K562 (cell line): ENCODE measurements around the gene GMIP. TPM values are rescaled to one million over a fixed set of nuclear protein-coding genes. Genes with fewer than 3 reads are reported as not detected.

Source experiments
- ATAC-seq: fragments of 200-7000 bp; cut with Tn5 transposase; 3 replicates; pipeline ENCODE4 v1.9.1; 2020; ENCODE audit warnings: moderate library complexity
- BruUV-seq: library from RNA; stranded (reverse); fragments of 400-500 nt; replicated peaks from 2 replicates; lab custom pipeline; 2021; lab: Mats Ljungman, UMichigan
- CTCF ChIA-PET: fragments of 300-600 bp; formaldehyde crosslinking; extraction: SDS; loops from one replicate; lab custom pipeline; 2021; ENCODE audit warnings: low intra/inter-chr PET ratio; lab: Yijun Ruan, JAX
- POLR2A ChIA-PET: fragments of 300-600, 350-650 bp; sonication (Branson Sonifier 250); formaldehyde crosslinking; extraction: SDS; loops from one replicate; lab custom pipeline; 2021; ENCODE audit warnings: antibody characterized with exemption, inconsistent platforms; lab: Yijun Ruan, JAX
- DNase-seq, 4 experiments: peaks; one replicate each; pipeline versions ENCODE4 v3.0.0 to v3.0.0-alpha.2; 2011 to 2018; ENCODE audit warnings: low spot score in 3 of 4, mixed read lengths in 3 of 4; ENCODE audit errors: extremely low read depth in 1 of 4
- FAIRE-seq: peaks from 2 replicates; lab custom pipeline; 2011; peaks lifted over from hg19 to GRCh38; lab: Jason Lieb, UNC
- H2AFZ ChIP-seq: 2 replicates; pipeline ENCODE4 v1.6.0; 2011; ENCODE audit warnings: low read depth, low read length, control low read depth, inconsistent platforms
- H3K27ac ChIP-seq: fragments of 200-600 bp; 3 replicates; pipeline ENCODE4 v1.8.0; 2011; ENCODE audit warnings: low read depth, mild to moderate bottlenecking, control low read depth, inconsistent platforms, low read length, moderate library complexity, mixed read lengths; ENCODE audit errors: extremely low read depth
- H3K27me3 ChIP-seq, 2 experiments: fragments of 300-600 bp in 1 of 2; 2 replicates in 1 of 2; 3 replicates in 1 of 2; pipeline versions ENCODE4 v1.6.0 to v1.8.0; 2011; ENCODE audit warnings: inconsistent platforms in 2 of 2, low read length in 2 of 2, mild to moderate bottlenecking in 1 of 2, mixed read lengths in 1 of 2, moderate library complexity in 1 of 2; ENCODE audit not compliant: control insufficient read depth in 2 of 2, insufficient read depth in 2 of 2
- H3K36me3 ChIP-seq: fragments of 300-600 bp; 3 replicates; pipeline ENCODE4 v1.8.0; 2011; ENCODE audit warnings: mild to moderate bottlenecking, low read length, inconsistent platforms; ENCODE audit not compliant: control insufficient read depth, insufficient read depth
- H3K4me1 ChIP-seq, 2 experiments: fragments of 200-600 bp in 1 of 2; replicated peaks in 1 of 2; 2 replicates in 1 of 2; 3 replicates in 1 of 2; pipeline versions ENCODE4 v1.5.1 to v1.8.0; 2011; ENCODE audit warnings: inconsistent platforms in 2 of 2, low read length in 2 of 2, mild to moderate bottlenecking in 1 of 2, mixed read lengths in 1 of 2, moderate library complexity in 1 of 2; ENCODE audit not compliant: control insufficient read depth in 2 of 2, insufficient read depth in 2 of 2
- H3K4me2 ChIP-seq: 2 replicates; pipeline ENCODE4 v1.6.1; 2011; ENCODE audit warnings: low read length, control low read depth, inconsistent platforms, mixed read lengths; ENCODE audit not compliant: insufficient read depth
- H3K4me3 ChIP-seq: fragments of 200-600 bp; sonication (generic), shearing (Covaris generic); 2 replicates; pipeline ENCODE4 v1.5.1; 2016; ENCODE audit warnings: control low read depth, inconsistent platforms
- H3K79me2 ChIP-seq: fragments of 200-600 bp; 3 replicates; pipeline ENCODE4 v1.8.0; 2011; ENCODE audit warnings: low read length, inconsistent platforms; ENCODE audit not compliant: control insufficient read depth, insufficient read depth
- H3K9ac ChIP-seq, 2 experiments: 2 replicates each; pipeline versions ENCODE4 v1.6.0 to v1.6.1; 2011; ENCODE audit warnings: low read depth in 2 of 2, low read length in 2 of 2, control low read depth in 1 of 2, inconsistent platforms in 1 of 2, mild to moderate bottlenecking in 1 of 2, mixed read lengths in 1 of 2; ENCODE audit not compliant: insufficient read depth in 1 of 2
- H3K9me1 ChIP-seq: one replicate; pipeline ENCODE4 v1.6.0; 2011; ENCODE audit warnings: inconsistent platforms, mild to moderate bottlenecking, low read length, moderate library complexity; ENCODE audit not compliant: control insufficient read depth, insufficient read depth
- H3K9me3 ChIP-seq: replicated peaks from 2 replicates; pipeline ENCODE4 v1.5.1; 2011; ENCODE audit warnings: low read depth, low read length, inconsistent platforms; ENCODE audit not compliant: control insufficient read depth, insufficient read depth
- H4K20me1 ChIP-seq: replicated peaks from 2 replicates; pipeline ENCODE4 v1.6.1; 2011; ENCODE audit warnings: low read length, inconsistent platforms, mixed read lengths; ENCODE audit not compliant: control insufficient read depth, insufficient read depth
- CHCHD3 ChIP-seq: fragments of 250-450 bp; sonication (Bioruptor Pico); IDR thresholded peaks from 2 replicates; pipeline ENCODE4 v2.1.2; 2022; ENCODE audit warnings: mild to moderate bottlenecking
- ETV1 ChIP-seq: fragments of 450-650 bp; conservative IDR thresholded peaks from 2 replicates; pipeline ENCODE4 v1.6.1; 2016; ENCODE audit warnings: missing genetic modification characterization, control low read depth, low read depth, missing compliant biosample characterization
- KLF13 ChIP-seq: fragments of 450-650 bp; IDR thresholded peaks from 2 replicates; pipeline ENCODE4 v1.6.1; 2016; ENCODE audit warnings: missing genetic modification characterization, low read depth, mild to moderate bottlenecking, missing compliant biosample characterization, moderate library complexity, borderline replicate concordance
- NCOR1 ChIP-seq: fragments of 450-650 bp; IDR thresholded peaks from 2 replicates; pipeline ENCODE4 v1.6.1; 2016; ENCODE audit warnings: mild to moderate bottlenecking, moderate library complexity
- PYGO2 ChIP-seq: fragments of 450-650 bp; IDR thresholded peaks from 2 replicates; pipeline ENCODE4 v1.6.1; 2016; ENCODE audit warnings: mild to moderate bottlenecking, missing genetic modification characterization, moderate library complexity, missing compliant biosample characterization
- TEAD2 ChIP-seq: fragments of 450-650 bp; IDR thresholded peaks from 2 replicates; pipeline ENCODE4 v1.6.1; 2016; ENCODE audit warnings: missing genetic modification characterization, control low read depth, missing compliant biosample characterization
- ZNF24 ChIP-seq: fragments of 450-650 bp; IDR thresholded peaks from 2 replicates; pipeline ENCODE4 v1.6.1; 2016
- ZNF444 ChIP-seq: fragments of 250-450 bp; sonication (Bioruptor Pico); IDR thresholded peaks from 2 replicates; pipeline ENCODE4 v1.4.0; 2020; ENCODE audit warnings: mild to moderate bottlenecking, moderate library complexity
- WGBS: fragments of 100-300 bp; shearing (Covaris generic); methylation state at CpG from one replicate; pipeline ENCODE4 v1.1.6; 2016; ENCODE audit warnings: low coverage, mixed read lengths; ENCODE audit not compliant: insufficient coverage; ENCODE audit errors: missing lambda C conversion rate; 5-methylcytosine and 5-hydroxymethylcytosine counted together
- in situ Hi-C: fragments of 300-500 bp; cut with MboI; formaldehyde crosslinking; loops from 4 replicates; pipeline ENCODE4 v1.15.0; 2018; ENCODE audit warnings: inconsistent platforms, mixed read lengths
- intact Hi-C: fragments of 100-400 bp; cut with micrococcal nuclease; formaldehyde crosslinking; loops from 2 replicates; pipeline ENCODE4 v1.14.2; 2022
- polyA plus RNA-seq, 8 experiments: library from polyadenylated mRNA; depleted of rRNA in 4 of 8; stranded (reverse) in 5 of 8; unstranded in 3 of 8; fragments of >200 nt; fragmentation: Nextera tagmentation in 2 of 8; fragmentation: Illumina TruSeq in 1 of 8; extraction: Ambion mirVana in 2 of 8; extraction: Trizol in 1 of 8; gene quantifications; 2 replicates each; pipeline versions ENCODE4 v1.2.1 to v1.2.3, GENCODE V29; 2011 to 2014; ENCODE audit warnings: inconsistent platforms in 1 of 8, missing spikeins in 1 of 8
- total RNA-seq, 7 experiments: library from RNA; depleted of rRNA in 6 of 7; stranded (reverse); fragments of >200 nt in 6 of 7; fragmentation: Illumina TruSeq in 2 of 7; extraction: Trizol in 2 of 7; gene quantifications; 2 replicates each; pipeline versions ENCODE4 v1.2.1 to v1.2.3, GENCODE V29; 2011 to 2021; ENCODE audit warnings: low replicate concordance in 1 of 7
- TF ChIP-seq, protein P1 (sequence below): fragments of 450-650 bp; IDR thresholded peaks from 2 replicates; pipeline ENCODE4 v1.7.0; 2016; ENCODE audit warnings: borderline replicate concordance
- TF ChIP-seq, protein P2 (sequence below): fragments of 250-450 bp; sonication (Bioruptor Pico); IDR thresholded peaks from 2 replicates; pipeline ENCODE4 v1.8.0; 2022; ENCODE audit warnings: moderate library complexity, mild to moderate bottlenecking, inconsistent platforms

Gene GMIP
- total and polyA plus RNA-seq, 9 of the 15 experiments (the other 6 are each of a cell fraction or from before 2014, with no cell fraction given), result 0.14 to 15.8 (median 3.2) TPM

DNA sequence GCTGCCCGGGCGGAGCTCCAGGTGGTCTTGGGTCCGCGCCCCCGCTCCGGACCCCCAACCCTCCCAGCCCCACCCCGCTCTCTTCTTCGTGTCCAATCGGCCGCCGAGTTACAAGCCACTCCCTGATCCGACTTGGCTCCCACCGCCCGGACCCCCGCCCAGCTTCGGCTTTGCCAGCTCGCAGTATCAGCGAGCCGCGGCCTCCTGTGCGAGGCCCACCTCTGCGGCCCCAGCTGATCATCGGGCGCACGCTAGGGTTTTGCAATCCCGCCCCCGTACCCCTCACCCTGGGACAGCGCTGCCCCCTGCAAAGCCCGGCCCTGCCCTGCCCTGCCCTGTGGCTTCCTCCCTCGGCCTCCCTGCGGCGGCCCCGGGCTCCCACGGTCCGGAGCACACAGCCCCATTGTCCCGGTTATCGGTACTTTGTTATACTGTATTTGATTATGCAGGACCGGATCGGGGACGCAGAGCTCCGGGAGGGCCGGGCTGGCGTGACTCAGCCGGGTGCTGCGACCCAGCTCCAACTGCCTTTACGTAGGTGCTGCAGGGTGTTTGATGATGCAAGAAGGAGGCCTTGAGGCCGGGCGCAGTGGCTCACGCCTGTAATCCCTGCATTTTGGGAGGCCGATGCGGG, 14.8 kb downstream of the GMIP start:
- Histone ChIP-seq H3K36me3 (peaks cover 13% of the 10 kb centered on the region; the same call in 2 of the 3 replicates), H3K27me3 (no peaks in the 10 kb centered on the region; a peak in 1 of 5 replicates), H3K4me3 (no peak overlapping the region), H3K79me2 (no peaks in the 10 kb centered on the region), H3K27ac (no peak overlapping the region), H3K9me1 (no peaks in the 10 kb centered on the region), H2AFZ (no peak overlapping the region), H3K9me3 (no peaks in the 10 kb centered on the region), H3K4me1 (peaks cover 2 to 20% of the 10 kb centered on the region in 2 experiments; a peak in 4 of 5 replicates), H3K4me2 (no peak overlapping the region), H4K20me1 (no peaks in the 10 kb centered on the region), H3K9ac (no peak overlapping the region)
- no peak for ATAC-seq
- ChIA-PET POLR2A (no interaction called here), CTCF (no interaction called here)
- over 99% methylated on average over 30 of the region's 51 CpGs for WGBS
- no peak for FAIRE-seq
- in situ Hi-C loops, result loop anchor here (25.0 kb wide), 1 partner anchor 91 kb away; the partner anchor contains the start of genes CILP2 and YJEFN3
- BruUV-seq, result no TSS peak
- no peak for DNase-seq
- TF ChIP-seq KLF13, result no peak
- intact Hi-C loops, result no loop called here

DNA sequence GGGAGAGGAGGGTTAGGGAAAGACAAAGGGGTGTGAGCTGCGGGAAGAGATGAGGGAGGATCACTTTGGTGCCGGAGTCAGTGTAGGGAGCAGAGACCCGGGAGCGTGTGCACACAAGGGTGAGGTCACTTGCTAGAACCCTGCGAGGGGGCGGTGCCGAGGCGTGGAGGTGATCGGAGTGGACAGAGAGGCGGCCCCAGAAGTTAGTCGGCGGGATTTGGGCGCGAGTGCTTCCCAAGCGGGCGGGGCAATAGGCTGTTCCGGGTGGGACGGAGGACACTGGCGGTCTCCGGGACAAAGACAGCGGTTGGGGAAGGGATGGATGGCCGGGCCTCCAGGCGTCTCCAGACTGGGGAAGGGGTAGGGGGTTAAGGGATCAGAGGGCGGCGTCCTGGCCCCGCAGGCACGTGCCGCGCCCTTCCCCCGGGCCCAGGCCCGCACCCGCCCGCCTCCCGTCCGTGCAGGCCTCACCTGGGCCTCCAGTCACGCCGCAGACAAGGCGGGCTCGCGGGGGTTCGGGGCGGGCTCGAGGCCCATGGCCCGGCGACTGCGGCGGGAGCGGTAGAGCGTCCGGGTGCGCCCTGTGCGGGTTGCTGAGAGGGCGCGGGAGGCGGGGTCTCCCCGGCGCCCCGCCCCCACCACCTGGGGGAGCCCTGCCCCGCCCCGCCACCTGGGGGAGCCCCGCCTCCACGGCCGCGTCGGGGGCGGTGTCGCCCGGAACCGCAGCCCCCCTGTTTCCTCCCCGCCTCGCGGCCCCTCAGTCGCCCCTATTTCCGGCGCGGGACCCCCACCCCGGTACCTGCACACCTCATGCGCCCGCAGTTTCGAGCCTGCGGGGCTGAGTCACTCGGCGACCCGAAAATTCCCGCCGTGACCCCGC, 15.6 kb downstream of the GMIP start, which contains the start of gene LPAR2:
Gene LPAR2, minus strand, starts transcription at position 600 of the 880 bp plus-strand sequence. CDS start 945 bp downstream, outside the sequence.
- Histone ChIP-seq H3K4me1 (peaks cover 2 to 24% of the 10 kb centered on the region in 2 experiments; a peak in 4 of 5 replicates), H3K9ac (no peak within 1 kb of the TSS), H2AFZ (no peak within 1 kb of the TSS), H3K9me3 (no peaks in the 10 kb centered on the region), H3K36me3 (peaks cover 8% of the 10 kb centered on the region; the same call in 2 of the 3 replicates), H3K4me2 (no peak within 1 kb of the TSS), H4K20me1 (no peaks in the 10 kb centered on the region), H3K79me2 (no peaks in the 10 kb centered on the region), H3K27me3 (no peaks in the 10 kb centered on the region; a peak in 1 of 5 replicates), H3K4me3 (no peak within 1 kb of the TSS), H3K27ac (no peak within 1 kb of the TSS), H3K9me1 (no peaks in the 10 kb centered on the region)
- intact Hi-C loops, result no loop called here
- BruUV-seq, result no TSS peak
- in situ Hi-C loops, result loop anchor here (25.0 kb wide), 1 partner anchor 91 kb away; the partner anchor contains the start of genes CILP2 and YJEFN3
- WGBS, result 91% methylated on average over 21 of the region's 87 CpGs
- CTCF ChIA-PET, result no interaction called here
- DNase-seq (no peak), ATAC-seq (no peak), FAIRE-seq (no peak)
- POLR2A ChIA-PET, result no interaction called here
- no peak for TF ChIP-seq CHCHD3 (CRISPR knock-in tag)
- TF ChIP-seq PYGO2, result no peak
- no peak for TF ChIP-seq ZNF444 (CRISPR knock-in tag)
- TF ChIP-seq, protein P1, sequence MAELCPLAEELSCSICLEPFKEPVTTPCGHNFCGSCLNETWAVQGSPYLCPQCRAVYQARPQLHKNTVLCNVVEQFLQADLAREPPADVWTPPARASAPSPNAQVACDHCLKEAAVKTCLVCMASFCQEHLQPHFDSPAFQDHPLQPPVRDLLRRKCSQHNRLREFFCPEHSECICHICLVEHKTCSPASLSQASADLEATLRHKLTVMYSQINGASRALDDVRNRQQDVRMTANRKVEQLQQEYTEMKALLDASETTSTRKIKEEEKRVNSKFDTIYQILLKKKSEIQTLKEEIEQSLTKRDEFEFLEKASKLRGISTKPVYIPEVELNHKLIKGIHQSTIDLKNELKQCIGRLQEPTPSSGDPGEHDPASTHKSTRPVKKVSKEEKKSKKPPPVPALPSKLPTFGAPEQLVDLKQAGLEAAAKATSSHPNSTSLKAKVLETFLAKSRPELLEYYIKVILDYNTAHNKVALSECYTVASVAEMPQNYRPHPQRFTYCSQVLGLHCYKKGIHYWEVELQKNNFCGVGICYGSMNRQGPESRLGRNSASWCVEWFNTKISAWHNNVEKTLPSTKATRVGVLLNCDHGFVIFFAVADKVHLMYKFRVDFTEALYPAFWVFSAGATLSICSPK, result no peak
- TF ChIP-seq, protein P2, sequence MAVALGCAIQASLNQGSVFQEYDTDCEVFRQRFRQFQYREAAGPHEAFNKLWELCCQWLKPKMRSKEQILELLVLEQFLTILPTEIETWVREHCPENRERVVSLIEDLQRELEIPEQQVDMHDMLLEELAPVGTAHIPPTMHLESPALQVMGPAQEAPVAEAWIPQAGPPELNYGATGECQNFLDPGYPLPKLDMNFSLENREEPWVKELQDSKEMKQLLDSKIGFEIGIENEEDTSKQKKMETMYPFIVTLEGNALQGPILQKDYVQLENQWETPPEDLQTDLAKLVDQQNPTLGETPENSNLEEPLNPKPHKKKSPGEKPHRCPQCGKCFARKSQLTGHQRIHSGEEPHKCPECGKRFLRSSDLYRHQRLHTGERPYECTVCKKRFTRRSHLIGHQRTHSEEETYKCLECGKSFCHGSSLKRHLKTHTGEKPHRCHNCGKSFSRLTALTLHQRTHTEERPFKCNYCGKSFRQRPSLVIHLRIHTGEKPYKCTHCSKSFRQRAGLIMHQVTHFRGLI (CRISPR knock-in tag), result no peak
- no peak for TF ChIP-seq TEAD2 (tag)
- TF ChIP-seq NCOR1, result no peak
- no peak for TF ChIP-seq ETV1 (tag)
- TF ChIP-seq ZNF24, result no peak
